Right lobe of liver (tissue), 4 donors: Measurements from ENCODE around the gene CRTAC1.

Experiments used
- POLR2A ChIP-seq: fragments of 450-650 bp; IDR thresholded peaks from one replicate; pipeline ENCODE4 v1.6.1; 2017; ENCODE audit warnings: antibody characterized with exemption, mild to moderate bottlenecking
- TF ChIP-seq, protein P1 (sequence below), 4 donors: fragments of 200-600 bp in 3 of 4; fragments of 450-650 bp in 1 of 4; IDR thresholded peaks; one replicate each; pipeline versions ENCODE4 v1.5.1 to v1.8.0; 2016 to 2022; ENCODE audit warnings: antibody characterized with exemption in 4 of 4, mild to moderate bottlenecking in 2 of 4
- donor health status: DM: no; HTN: no; CAD: no.
- donor health status: DM: no; HTN: no; CAD: no.
- donor health status: DM: no; HTN: yes; CAD: no.

DNA sequence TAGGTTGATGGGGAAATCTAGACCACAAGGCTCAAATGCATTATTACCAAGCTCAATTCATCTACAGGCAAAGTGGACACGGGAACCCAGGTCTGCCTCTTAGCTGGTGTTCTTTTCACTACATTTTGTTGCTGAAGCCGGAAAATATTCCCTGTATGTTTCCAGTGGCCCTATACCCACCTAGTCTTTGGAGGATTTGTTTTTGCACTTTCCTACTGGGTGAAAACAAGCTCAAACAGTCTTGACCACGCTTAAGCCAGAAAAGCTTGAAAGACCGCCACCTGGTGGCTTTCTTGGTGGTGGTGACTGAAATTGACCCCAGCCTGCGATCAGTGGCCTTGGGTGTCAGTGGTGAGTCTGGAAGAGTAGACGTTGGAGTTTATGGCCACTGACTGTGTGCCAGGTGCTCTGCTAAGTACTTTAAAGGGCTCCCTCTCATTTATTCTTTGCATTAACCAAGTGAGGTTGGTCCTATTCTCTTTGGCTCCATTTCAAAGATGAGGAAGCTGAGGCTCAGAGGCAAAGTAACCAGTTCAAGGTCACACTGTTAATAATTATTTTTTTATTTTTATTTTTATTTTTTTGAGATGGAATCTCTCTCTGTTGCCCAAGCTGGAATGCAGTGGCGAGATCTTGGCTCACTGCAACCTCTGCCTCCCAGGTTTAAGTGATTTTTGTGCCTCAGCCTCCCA is 11.1 kb upstream of the CRTAC1 start:
- TF ChIP-seq, protein P1, sequence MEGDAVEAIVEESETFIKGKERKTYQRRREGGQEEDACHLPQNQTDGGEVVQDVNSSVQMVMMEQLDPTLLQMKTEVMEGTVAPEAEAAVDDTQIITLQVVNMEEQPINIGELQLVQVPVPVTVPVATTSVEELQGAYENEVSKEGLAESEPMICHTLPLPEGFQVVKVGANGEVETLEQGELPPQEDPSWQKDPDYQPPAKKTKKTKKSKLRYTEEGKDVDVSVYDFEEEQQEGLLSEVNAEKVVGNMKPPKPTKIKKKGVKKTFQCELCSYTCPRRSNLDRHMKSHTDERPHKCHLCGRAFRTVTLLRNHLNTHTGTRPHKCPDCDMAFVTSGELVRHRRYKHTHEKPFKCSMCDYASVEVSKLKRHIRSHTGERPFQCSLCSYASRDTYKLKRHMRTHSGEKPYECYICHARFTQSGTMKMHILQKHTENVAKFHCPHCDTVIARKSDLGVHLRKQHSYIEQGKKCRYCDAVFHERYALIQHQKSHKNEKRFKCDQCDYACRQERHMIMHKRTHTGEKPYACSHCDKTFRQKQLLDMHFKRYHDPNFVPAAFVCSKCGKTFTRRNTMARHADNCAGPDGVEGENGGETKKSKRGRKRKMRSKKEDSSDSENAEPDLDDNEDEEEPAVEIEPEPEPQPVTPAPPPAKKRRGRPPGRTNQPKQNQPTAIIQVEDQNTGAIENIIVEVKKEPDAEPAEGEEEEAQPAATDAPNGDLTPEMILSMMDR (IDR thresholded peaks at IDR 0.05), result peak; percentile 69 to 85 (median 72)
- TF ChIP-seq POLR2A, result no peak
